MM.1S (cell line): ENCODE data around the gene KCNC4.

ENCODE experiments used
- DNase-seq: peaks from one replicate; pipeline ENCODE4 v3.0.0-alpha.2; 2015
- H2AFZ ChIP-seq: fragments of 300-600 bp; sonication (generic); 2 replicates; pipeline ENCODE4 v1.6.0; 2016; ENCODE audit warnings: antibody characterized with exemption, low read length
- H3F3A ChIP-seq: fragments of 300-600 bp; sonication (generic); 2 replicates; pipeline ENCODE4 v1.6.1; 2016; ENCODE audit warnings: mild to moderate bottlenecking, antibody characterized with exemption, low read length, moderate library complexity, mixed read lengths; ENCODE audit not compliant: insufficient read depth
- H3K27ac ChIP-seq: fragments of 300-600 bp; sonication (generic); 2 replicates; pipeline ENCODE4 v1.5.1; 2016; ENCODE audit warnings: mild to moderate bottlenecking, low read length
- H3K27me3 ChIP-seq: fragments of 300-600 bp; sonication (generic); replicated peaks from 2 replicates; pipeline ENCODE4 v1.6.0; 2016; ENCODE audit warnings: low read length; ENCODE audit not compliant: insufficient read depth
- H3K36me3 ChIP-seq: fragments of 300-600 bp; sonication (generic); replicated peaks from 2 replicates; pipeline ENCODE4 v1.6.1; 2016; ENCODE audit warnings: mild to moderate bottlenecking, low read length, mixed read lengths; ENCODE audit not compliant: insufficient read depth
- H3K4me1 ChIP-seq: fragments of 300-600 bp; sonication (generic); 2 replicates; pipeline ENCODE4 v1.6.1; 2016; ENCODE audit warnings: low read length, mixed read lengths
- H3K4me2 ChIP-seq: fragments of 300-600 bp; sonication (generic); 2 replicates; pipeline ENCODE4 v1.6.0; 2016; ENCODE audit warnings: low read depth, low read length
- H3K4me3 ChIP-seq: fragments of 300-600 bp; sonication (generic); 2 replicates; pipeline ENCODE4 v1.5.1; 2016; ENCODE audit warnings: low read length, mixed read lengths
- H3K79me2 ChIP-seq: fragments of 300-600 bp; sonication (generic); 2 replicates; pipeline ENCODE4 v1.6.1; 2016; ENCODE audit warnings: mixed run types, low read length, mixed read lengths
- H3K9ac ChIP-seq: fragments of 300-600 bp; sonication (generic); 2 replicates; pipeline ENCODE4 v1.6.1; 2016; ENCODE audit warnings: low read length, mixed read lengths
- H3K9me2 ChIP-seq: fragments of 300-600 bp; sonication (generic); replicated peaks from 2 replicates; pipeline ENCODE4 v1.6.1; 2016; ENCODE audit warnings: mild to moderate bottlenecking, low read length, mixed read lengths; ENCODE audit not compliant: insufficient read depth
- H3K9me3 ChIP-seq: fragments of 300-600 bp; sonication (generic); replicated peaks from 2 replicates; pipeline ENCODE4 v1.6.1; 2016; ENCODE audit warnings: mild to moderate bottlenecking, low read length, mixed read lengths; ENCODE audit not compliant: insufficient read depth
- H4K20me1 ChIP-seq: fragments of 300-600 bp; sonication (generic); 2 replicates; pipeline ENCODE4 v1.6.1; 2016; ENCODE audit warnings: mild to moderate bottlenecking, low read length, moderate library complexity, mixed read lengths; ENCODE audit not compliant: insufficient read depth
- EZH2 ChIP-seq: fragments of 300-600 bp; sonication (generic); optimal IDR thresholded peaks from 2 replicates; pipeline ENCODE3; 2017; ENCODE audit warnings: low read depth, mild to moderate bottlenecking, antibody characterized with exemption, low read length, mixed read lengths
- EZH2phosphoT487 ChIP-seq: fragments of 300-600 bp; sonication (generic); IDR thresholded peaks from 2 replicates; pipeline ENCODE4 v1.6.1; 2018; ENCODE audit warnings: antibody characterized with exemption, low read length
- TF ChIP-seq, protein P1 (sequence below): fragments of 300-600 bp; sonication (generic); IDR thresholded peaks from 2 replicates; pipeline ENCODE4 v1.5.1; 2016; ENCODE audit warnings: antibody characterized with exemption, low read length, mixed read lengths

The KCNC4 gene

DNA sequence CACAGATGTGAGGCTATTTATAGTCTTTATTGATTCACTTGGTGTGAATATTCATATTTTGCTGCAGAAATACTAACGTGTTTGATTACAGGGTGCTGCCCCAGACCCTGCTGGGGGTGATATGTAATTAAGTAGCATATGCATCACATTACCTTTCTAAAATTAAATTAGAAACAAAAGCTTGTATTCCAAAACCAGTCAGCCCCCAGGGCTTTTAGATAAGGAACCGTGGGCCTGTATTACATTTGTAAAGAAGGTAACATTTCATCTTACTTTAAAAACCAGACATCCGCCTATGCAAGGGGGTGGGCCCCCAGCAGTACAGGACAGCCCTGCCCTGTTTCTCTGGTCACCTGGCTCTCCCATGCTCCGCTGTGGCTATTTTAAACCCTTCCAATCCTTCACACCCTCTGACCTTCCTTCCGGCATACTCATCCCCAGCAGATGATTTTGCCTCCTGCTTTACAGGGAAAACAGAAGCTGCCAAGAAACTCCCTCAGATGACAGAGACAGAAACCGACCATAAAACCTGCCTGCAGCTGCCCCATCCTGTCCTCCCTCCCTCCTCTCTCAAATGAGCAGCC lies 22.0 kb upstream of the KCNC4 start:
- no peaks in the 10 kb centered on the region for H3K79me2 ChIP-seq
- no peak overlapping the region for H3K27ac ChIP-seq
- no peak overlapping the region for H3K9ac ChIP-seq
- no peaks in the 10 kb centered on the region for H3K4me1 ChIP-seq
- H3K4me2 ChIP-seq: no peak overlapping the region
- DNase-seq: no peak
- no peaks in the 10 kb centered on the region for H3F3A ChIP-seq
- H3K9me3 ChIP-seq: no peaks in the 10 kb centered on the region
- H3K4me3 ChIP-seq: no peak overlapping the region
- H3K27me3 ChIP-seq: no peaks in the 10 kb centered on the region
- H2AFZ ChIP-seq: no peak overlapping the region
- TF ChIP-seq, protein P1, sequence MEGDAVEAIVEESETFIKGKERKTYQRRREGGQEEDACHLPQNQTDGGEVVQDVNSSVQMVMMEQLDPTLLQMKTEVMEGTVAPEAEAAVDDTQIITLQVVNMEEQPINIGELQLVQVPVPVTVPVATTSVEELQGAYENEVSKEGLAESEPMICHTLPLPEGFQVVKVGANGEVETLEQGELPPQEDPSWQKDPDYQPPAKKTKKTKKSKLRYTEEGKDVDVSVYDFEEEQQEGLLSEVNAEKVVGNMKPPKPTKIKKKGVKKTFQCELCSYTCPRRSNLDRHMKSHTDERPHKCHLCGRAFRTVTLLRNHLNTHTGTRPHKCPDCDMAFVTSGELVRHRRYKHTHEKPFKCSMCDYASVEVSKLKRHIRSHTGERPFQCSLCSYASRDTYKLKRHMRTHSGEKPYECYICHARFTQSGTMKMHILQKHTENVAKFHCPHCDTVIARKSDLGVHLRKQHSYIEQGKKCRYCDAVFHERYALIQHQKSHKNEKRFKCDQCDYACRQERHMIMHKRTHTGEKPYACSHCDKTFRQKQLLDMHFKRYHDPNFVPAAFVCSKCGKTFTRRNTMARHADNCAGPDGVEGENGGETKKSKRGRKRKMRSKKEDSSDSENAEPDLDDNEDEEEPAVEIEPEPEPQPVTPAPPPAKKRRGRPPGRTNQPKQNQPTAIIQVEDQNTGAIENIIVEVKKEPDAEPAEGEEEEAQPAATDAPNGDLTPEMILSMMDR: no peak
- TF ChIP-seq EZH2 (no peak), EZH2phosphoT487 (no peak)
- H3K36me3 ChIP-seq: no peaks in the 10 kb centered on the region
- no peaks in the 10 kb centered on the region for H4K20me1 ChIP-seq
- H3K9me2 ChIP-seq: no peaks in the 10 kb centered on the region

- Histone ChIP-seq H3K9me2 (no peaks in the 10 kb centered on the region), H3K4me3 (no peak overlapping the region), H3K4me2 (no peak overlapping the region), H2AFZ (no peak overlapping the region), H3K4me1 (no peaks in the 10 kb centered on the region), H3F3A (no peaks in the 10 kb centered on the region), H3K36me3 (no peaks in the 10 kb centered on the region), H3K27me3 (no peaks in the 10 kb centered on the region), H3K27ac (no peak overlapping the region), H3K79me2 (no peaks in the 10 kb centered on the region), H4K20me1 (no peaks in the 10 kb centered on the region), H3K9me3 (no peaks in the 10 kb centered on the region), H3K9ac (no peak overlapping the region)
- TF ChIP-seq EZH2 (no peak), EZH2phosphoT487 (no peak)
- TF ChIP-seq, protein P1: no peak
- no peak for DNase-seq
Measured at GRCh38 chr1:110189181-110189580, 20.9 kb upstream of the KCNC4 start.

DNA sequence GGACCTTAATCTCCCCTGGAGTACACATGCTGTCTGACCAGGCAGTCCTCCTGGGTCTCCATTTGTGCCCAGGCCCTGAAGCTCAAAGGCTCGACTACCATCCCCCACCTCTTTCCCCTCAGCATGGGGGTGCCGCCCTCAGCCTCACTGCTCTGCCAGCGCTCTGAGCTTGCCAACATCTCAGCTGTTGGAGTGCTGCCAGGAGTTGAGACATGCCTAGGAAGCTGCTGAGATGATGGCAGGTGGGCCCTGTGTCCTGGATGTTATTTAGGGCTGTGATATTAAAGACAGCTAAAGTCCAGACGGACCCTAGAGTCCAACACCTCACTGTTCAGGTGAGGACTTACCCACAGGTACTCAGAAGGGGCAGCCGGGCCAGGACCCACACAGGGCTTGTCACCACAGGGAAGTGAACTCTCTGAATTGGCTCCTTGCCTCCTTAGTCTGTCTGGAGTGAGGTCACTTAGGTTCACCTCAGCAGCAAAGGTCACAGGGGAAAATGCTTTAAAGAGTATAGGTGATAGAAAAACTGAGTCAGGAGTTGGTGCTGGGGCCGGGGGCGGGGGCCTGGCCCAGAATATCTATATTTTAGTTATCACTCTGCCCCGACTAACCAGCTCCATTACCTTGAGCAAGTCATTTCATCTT lies 19.7 kb upstream of the KCNC4 start:
- H3K27ac ChIP-seq: no peak overlapping the region
- H3K4me1 ChIP-seq: no peaks in the 10 kb centered on the region
- no peak overlapping the region for H3K4me2 ChIP-seq
- H4K20me1 ChIP-seq: no peaks in the 10 kb centered on the region
- no peak overlapping the region for H2AFZ ChIP-seq
- no peak overlapping the region for H3K9ac ChIP-seq
- H3K79me2 ChIP-seq: no peaks in the 10 kb centered on the region
- TF ChIP-seq, protein P1: no peak
- no peak for TF ChIP-seq EZH2phosphoT487
- TF ChIP-seq EZH2: no peak
- no peaks in the 10 kb centered on the region for H3K27me3 ChIP-seq
- no peaks in the 10 kb centered on the region for H3K36me3 ChIP-seq
- no peaks in the 10 kb centered on the region for H3K9me2 ChIP-seq
- H3F3A ChIP-seq: no peaks in the 10 kb centered on the region
- H3K9me3 ChIP-seq: no peaks in the 10 kb centered on the region
- DNase-seq: no peak
- H3K4me3 ChIP-seq: no peak overlapping the region
